GM21526 (cell line): ENCODE data around the gene OLIG2.

Experiments used
- ATAC-seq: cut with Tn5 transposase; IDR thresholded peaks from one replicate; pipeline ENCODE4 v1.9.1; 2021; ENCODE audit warnings: moderate library complexity; ENCODE audit not compliant: unreplicated experiment, low FRiP score

The OLIG2 gene

DNA sequence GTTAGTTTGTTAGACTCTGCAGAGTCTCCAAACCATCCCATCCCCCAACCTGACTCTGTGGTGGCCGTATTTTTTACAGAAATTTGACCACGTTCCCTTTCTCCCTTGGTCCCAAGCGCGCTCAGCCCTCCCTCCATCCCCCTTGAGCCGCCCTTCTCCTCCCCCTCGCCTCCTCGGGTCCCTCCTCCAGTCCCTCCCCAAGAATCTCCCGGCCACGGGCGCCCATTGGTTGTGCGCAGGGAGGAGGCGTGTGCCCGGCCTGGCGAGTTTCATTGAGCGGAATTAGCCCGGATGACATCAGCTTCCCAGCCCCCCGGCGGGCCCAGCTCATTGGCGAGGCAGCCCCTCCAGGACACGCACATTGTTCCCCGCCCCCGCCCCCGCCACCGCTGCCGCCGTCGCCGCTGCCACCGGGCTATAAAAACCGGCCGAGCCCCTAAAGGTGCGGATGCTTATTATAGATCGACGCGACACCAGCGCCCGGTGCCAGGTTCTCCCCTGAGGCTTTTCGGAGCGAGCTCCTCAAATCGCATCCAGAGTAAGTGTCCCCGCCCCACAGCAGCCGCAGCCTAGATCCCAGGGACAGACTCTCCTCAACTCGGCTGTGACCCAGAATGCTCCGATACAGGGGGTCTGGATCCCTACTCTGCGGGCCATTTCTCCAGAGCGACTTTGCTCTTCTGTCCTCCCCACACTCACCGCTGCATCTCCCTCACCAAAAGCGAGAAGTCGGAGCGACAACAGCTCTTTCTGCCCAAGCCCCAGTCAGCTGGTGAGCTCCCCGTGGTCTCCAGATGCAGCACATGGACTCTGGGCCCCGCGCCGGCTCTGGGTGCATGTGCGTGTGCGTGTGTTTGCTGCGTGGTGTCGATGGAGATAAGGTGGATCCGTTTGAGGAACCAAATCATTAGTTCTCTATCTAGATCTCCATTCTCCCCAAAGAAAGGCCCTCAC lies at the start of gene OLIG2:
OLIG2 (plus strand) TSS at position 447 of the 954 bp plus-strand sequence. CDS start 928 bp downstream, outside the sequence.
- no peak for ATAC-seq

DNA sequence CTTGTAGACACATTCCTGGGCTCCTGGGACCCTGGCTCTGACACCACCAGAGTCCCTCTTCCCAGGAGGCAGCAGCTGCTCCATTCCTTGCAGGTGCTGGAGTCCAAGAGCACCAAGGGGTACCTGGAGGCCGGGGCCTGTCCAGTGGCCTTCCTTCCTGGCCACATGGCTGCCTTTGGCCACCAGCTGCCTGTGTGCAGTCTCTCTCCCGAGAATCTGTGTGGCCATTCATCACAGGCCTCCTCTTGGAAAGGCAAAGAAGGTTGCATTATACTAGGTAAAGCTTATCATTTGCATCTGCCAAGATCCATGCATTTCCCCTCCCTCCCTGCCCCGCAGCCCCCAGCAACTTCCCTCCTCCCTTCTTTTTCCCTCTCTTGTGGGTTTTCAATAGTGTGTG lies 48.9 kb upstream of the OLIG2 start:
- ATAC-seq = no peak

DNA sequence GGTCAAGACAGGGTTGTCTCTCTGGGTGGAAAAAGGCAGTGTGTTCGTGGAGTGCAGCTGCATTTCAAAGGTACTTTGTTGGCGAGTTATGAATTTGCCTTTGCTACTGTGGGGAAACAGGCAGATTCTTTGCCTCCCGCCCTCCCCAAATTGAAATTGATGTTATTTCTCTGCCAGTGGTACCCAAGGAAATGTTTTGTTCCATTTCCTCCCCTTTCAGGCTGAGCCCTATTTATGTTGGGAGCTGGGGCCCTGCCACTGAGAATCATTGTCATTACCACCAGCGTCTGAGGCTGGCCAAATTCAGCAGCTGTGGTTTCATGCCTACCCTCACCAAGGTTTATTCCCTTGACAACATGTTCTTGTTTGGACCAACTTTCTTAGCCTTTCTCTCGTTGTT lies 48.5 kb upstream of the OLIG2 start:
- ATAC-seq = no peak

DNA sequence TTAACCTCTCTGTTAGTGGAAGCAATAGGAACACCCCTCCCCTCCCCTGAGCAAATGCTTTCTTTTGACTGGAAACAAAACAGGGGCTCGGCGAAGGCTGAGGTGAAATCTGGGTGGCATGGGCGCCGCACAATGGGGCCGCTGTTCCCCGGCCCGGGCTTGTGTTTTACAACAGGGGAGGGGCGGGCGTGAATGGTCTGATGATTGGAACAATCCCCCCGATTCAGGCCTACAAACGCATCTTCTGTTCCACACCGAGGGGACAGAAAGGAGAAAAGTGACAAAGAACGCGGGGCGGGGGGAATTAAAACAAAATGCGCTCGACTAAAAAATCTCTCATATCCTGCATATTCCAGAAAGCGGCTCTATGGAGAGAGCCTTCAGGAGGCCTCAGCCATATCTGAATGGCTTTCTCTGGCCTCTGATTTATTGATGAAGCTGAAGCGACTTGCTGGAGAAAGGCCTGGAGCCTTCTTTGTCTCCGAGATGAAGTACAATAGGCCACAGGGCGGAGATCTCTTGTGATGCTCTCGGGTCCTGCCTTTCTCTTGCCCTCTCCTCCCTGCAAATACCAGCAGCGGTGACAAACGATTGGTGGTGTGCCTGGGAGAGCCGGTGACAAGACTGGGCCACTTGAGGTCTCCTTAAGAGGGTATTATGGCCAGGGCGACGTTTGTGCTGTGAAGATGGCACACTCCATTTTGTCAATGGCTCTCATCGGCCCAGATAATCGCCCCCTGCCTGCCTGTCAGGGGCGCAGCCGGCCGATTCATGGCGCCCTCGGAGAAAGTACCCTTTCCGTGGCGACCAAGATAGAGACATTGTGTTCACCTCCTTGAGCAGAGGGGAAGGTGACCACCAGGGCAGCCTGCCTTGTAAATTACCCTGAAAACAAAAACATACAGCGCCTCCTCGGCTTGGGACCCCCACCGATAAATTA lies 47.1 kb upstream of the OLIG2 start:
- ATAC-seq = no peak

DNA sequence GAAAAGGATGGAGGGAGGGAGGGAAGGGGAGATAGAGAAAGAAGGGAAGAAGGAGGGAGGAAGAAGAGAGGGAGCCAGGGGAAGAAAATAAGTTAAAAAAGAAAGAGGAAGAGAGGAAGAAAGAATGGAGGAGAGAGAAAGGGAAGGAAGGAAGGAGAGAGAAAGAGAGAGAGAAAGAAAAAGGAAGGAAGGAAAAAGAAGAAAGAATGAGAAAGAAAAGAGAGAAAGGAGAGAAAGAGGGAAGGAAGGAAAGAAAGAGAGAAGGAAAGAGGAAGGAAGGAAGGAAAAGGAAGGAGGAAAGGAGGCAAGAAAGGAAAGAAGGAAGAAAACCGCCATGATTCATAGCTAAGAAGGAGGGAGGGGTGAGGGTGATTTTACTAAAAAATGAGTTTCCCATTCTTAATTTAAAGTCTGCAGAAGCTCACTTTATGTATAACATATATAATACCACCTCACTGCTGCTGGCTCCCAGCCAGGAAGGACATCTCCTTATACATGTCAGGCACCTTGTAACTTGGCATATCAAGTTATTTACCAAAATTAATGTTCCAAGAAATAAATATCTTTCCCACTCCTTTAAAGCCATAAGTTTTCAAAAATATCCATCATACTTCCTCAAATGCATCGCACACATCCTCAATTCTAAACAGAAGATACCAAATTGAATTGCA lies 46.0 kb upstream of the OLIG2 start:
- ATAC-seq = no peak

DNA sequence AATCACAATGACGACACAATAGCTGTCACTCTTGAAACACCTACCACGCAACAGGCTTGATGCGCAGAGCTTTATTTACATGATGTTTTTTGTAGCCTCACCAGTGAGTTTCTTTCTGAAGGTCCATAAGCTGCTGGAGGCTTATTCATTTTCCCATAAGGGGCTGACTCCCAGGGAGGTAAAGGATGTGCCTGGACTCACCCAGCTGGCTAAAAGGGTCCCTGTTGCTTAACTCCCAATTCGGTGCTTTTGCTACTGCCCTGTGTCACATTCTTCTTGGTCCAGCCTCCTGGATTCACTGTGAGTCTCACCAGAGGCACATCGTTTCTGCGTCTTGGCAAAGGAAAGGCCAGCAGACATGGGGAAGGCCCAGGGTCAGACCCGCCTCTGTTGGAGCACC lies 44.6 kb upstream of the OLIG2 start:
- ATAC-seq = no peak

DNA sequence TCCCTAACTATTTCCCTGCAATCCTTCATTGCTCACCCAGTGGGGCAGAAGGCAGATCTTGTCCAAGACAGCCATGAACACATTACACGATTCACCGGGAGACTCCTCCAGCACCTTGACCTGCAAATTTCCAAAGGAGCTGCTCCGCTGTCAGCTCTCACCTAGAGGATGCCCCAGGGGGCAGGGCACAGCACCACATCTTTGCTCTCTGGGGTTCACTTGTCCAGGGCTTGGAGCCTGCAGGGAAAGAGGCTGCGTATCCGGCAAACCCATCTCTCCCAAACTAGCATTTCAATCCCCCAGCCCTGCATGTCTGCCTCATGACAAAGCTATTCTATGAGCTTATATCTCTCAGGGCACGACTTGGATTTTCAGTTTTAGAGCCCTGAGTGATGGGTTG lies 35.1 kb upstream of the OLIG2 start:
- no peak for ATAC-seq

DNA sequence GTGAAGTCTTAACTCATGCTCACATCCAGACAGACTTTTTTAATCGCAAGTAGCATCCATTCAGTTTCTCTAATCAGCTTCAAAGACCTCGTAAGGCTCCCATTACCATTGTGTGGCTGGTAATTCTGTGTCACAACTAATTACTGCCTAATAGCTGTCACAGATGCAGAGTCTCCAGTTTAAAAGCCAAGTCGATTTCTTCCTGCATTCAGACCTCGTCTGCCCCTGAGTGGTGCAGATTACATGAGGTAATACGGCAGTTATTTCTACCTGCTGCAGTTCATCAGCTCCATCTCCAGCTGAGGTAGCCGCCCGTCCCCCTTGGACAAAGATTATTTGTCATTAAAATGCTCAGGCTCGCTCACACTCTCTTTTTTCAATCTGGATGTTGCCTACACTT lies 34.4 kb upstream of the OLIG2 start:
- no peak for ATAC-seq

DNA sequence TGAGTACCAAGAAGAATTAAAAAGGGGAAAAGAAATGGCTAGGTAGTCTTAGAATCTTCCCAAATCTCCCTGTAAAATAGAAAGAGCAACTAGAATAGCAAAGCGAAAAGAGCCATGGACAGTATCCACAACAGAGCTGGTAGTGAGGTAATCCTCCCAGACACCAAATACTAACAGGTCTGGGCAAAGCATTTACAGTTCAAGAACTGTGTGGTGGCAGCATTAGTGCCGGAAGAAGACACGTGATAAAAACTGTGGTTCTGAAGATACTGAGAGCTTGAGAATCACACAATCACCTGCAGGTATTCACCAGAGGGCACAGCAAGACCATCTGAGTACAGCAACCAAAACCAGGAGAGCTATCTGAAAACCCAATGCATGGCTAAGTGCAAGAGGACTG lies 31.8 kb upstream of the OLIG2 start:
- ATAC-seq = no peak

DNA sequence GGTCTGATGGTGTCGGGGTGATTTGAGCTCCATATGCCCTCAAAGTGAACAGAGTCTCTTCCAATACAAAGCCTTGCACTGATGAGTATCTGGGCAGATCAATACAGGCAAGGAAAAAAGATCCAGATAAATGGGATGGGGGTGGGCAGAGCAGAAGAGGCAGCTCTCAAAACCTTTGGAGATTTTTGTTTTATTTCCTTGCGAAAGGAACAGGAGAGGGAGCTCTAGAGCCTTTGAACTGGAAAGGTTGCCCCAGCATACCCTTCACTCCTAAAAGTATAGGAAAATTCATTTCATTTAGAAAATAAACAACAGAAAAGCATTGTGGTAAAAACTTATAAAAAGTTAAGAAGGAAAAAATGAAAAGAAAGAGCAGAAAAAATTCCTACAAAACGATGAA lies 31.4 kb upstream of the OLIG2 start:
- no peak for ATAC-seq

DNA sequence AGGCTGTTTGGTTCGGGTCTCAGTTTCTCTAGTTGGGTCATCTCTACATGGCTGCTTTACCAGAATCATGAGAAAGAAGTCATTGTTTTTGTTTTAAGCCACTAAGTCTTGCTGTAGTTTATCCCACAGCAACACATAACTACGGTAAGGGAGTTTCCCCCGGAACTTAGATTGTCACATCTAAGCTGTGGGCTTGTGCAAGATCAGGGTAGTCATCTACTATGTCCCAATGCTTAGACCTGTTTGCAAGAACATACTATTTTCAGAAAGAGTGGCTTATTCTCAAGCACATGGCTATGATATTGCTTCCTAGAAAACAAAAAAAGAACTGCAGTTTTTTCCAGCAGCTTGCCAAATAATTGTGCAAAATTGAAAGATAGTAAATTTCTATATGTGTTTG lies 18.0 kb upstream of the OLIG2 start:
- no peak for ATAC-seq

DNA sequence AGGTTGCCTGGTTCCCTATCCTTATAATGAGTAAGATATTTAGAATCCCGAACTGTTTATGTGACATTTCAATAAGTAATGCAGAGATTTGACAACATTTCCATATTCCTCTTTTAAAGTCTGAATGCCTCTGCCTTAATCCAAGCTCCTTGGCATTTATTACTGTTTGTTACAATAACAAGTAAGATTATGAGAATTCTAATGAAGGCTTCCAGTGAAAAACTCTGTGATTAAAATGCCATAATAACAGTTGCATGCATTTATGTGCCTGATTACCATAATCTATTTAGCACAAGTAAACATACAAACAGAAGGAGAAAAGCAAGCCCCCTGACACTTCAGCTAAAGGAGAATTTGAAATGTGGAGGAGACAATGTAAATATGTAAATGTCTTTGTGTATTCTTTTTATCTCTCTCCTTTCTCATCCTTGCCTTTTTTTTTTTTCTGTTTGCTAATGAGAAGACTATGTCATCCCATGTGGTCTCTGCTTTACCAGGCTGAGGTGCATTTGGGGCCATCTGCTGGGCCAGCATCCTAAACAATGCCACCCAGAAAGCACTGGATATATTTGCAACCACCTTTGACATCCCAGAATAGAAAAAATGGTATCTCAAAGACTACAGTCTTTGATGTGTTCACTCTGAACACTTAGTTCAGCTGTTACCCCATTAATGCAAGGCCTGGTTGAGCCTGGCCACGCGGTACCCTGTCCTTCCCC lies 17.2 kb upstream of the OLIG2 start:
- no peak for ATAC-seq

DNA sequence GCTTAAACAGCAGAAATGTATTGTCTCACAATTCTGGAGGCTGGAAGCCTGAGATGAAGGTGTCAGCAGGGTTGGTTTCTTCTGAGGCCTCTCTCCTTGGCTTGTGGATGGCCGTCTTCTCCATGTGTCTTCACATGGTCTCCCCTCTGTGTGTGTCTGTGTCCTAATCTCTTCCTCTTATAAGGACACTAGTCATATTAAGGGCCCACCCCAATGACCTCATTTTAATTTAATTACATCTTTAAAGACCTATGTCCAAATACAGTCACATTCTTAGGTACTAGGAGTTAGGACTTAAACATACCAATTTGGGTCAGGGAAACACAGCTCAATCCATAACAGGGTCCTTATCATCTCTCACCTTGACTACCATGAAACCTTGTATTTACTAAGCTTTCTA lies 14.8 kb upstream of the OLIG2 start:
- no peak for ATAC-seq

DNA sequence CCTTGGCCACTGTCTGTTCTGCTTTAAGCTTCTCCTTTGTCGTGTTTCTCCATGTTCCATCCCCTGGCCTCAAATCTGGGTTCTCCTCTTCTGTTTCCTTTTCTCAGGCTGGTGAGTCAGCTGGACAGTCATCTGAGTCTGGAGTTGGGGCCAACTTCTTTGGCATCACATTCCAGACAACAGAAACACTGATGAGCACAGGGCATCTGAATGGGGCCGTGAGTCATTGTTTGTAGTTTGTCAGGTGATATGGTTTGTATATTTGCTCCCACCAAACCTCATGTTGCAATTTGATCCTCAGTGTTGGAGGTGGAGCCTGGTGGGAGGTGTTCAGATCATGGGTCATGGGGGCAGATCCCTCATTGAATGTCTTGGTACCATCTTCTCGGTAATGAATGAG lies 14.3 kb upstream of the OLIG2 start:
- ATAC-seq = no peak

DNA sequence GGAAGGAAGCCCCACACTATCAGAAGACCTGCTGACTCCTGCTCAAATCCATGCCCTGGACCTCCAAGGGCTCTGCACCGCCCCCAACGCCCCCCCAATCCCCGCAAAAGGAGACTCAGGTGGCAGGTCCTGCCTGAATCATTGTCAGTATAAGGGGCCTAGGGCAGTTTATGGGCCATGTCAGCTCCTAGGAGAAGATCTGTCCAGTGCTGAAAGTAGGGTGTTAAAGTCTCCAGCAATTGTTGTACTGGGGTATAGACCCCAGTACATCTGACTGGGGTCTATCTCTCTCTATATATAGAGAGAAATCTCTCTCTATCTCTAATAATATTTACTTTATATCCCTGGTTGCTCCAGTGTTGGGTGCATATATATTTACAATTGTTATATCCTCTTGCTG lies 12.1 kb upstream of the OLIG2 start:
- no peak for ATAC-seq

DNA sequence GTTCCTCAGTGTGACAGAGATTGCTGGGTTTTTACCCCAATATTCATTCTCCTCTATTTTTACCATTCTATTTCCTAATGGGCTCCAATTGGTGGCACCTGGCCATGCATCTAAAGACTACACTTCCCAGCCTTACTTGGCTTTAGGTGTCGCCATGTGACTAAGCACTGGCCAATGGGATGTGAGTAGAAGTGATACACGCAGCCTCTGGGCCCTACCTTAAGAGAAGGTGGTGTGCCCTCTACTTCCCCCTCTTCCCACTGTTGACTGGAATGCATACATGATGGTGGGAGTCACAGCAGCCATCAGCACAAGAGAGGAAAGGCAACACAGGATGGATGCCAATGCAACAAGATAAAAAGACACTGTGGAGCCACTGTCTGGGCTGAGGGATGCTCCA lies 11.4 kb upstream of the OLIG2 start:
- ATAC-seq = no peak

DNA sequence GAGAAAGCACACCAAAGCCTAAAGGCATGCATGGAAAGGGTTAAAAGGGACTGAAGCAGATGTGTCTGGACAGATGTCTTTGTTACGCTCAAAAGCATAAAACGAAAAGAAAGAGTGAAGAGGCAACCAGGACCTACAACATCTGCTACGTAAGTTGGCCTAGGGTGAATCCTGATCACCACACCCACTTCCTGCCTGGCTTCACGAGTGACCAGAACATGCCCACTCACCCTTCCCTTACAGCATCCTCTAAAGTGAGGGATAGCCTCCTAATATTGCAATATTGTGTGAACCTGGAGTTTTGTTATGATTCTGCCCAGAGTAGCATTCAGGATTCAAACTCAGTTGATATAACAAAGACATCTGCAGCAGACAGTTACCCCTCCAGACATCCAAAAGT lies 10.6 kb upstream of the OLIG2 start:
- no peak for ATAC-seq

DNA sequence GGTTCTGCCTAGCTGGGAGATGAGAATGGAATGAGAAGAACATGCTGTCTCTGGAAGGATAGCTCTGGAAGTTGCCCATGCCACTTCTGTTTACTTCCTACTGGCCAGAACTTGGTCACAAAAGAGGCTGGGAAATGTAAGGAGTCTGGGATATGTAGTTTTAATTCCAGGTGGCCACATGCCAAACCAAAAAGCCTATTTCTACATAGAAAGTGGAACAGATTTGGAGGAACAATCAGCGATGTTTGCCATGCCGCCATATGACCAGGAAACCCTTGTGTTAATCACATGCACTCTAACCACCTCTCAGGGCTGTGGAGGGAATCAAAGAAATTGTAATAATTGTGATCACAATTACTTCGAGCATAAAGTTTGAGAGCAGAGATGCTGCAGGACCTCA lies 10.0 kb upstream of the OLIG2 start:
- no peak for ATAC-seq

DNA sequence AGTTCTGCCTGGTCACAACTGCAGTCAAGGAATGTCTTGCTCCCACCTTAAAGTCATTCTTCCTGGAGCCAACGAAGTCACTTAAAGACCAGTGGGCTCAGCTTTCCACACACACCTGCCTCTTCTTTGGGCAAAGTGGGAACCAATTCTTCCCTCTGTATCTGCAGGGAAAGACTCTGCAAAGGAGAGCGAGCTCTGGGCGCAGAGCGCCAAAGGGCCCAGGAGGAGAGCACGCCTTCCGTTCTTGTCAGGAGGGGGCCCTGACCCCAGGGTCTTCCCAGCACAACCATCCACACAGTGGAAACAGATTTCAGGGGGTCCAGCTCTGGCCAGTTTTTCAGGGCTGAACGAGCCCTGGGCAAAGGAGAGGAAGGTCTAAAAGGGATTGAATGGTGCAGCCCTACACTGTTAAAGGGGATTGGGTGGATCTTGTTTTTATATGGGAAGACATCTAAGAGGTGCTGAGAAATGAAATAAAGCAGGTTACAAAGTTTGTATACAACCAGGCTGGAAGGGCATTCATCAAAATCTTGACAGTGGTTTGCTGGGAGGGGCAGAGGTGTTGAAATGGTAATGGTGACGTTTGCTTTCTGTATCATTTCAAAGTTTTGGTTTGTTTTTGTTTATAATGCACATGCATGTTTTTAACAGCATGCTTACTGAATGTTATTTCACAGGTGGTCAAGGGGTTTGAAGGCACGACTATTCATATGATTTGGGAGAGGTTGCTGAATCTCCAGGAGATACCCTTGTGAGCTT lies 6.8 kb upstream of the OLIG2 start:
- no peak for ATAC-seq

DNA sequence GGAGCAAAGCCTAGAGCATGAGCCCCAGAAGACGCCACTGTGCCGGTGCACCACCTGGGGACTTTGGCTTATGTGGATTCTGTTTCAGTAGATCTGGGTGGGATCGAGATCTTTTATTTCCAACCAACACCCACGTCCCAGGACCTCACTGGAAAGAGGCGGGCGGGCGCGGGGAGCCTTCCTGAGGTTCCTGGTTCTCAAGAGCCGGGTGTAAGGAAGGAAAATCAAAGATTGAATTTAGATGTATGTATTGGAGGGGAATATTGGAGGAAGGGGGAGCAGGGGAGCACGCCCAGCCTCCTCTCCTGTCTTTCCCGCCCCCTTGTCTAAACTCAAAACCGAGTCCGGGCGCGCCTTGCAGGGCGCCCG lies 6.2 kb upstream of the OLIG2 start:
- no peak for ATAC-seq
